NCI-H2107 (cell line): Measurements from ENCODE around the gene DNAJC5.
A peak's percentile ranks its signal among the peaks of the same experiment; 100 is the strongest.
"Not testable (repeated sequence)": the region's sequence is repeated elsewhere in the genome, so short reads cannot be mapped to it uniquely, and the experiment has no call there.

Source experiments
- DNase-seq: peaks from one replicate; lab custom pipeline; 2025; lab: John Stamatoyannopoulos, UW

Gene DNAJC5

DNA sequence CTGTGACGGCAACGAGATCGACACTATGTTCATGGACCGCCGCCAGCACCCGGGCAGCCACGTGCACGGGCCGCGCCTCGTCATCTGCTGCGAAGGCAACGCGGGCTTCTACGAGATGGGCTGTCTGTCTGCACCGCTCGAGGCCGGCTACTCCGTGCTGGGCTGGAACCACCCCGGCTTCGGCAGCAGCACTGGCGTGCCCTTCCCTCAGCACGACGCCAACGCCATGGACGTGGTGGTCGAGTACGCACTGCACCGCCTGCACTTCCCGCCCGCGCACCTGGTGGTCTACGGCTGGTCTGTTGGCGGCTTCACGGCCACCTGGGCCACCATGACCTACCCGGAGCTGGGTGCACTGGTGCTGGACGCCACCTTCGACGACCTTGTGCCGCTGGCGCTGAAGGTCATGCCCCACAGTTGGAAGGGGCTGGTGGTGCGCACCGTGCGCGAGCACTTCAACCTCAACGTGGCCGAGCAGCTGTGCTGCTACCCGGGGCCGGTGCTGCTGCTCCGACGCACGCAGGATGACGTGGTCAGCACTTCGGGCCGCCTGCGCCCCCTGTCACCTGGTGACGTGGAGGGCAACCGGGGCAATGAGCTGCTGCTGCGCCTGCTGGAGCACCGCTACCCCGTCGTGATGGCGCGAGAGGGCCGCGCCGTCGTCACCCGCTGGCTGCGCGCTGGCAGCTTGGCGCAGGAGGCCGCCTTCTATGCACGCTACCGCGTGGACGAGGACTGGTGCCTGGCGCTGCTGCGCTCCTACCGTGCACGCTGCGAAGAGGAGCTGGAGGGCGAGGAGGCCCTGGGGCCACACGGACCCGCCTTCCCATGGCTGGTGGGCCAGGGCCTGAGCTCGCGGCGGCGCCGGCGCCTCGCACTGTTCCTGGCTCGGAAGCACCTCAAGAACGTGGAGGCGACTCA lies 32.7 kb upstream of the DNAJC5 start:
- no peak for DNase-seq

DNA sequence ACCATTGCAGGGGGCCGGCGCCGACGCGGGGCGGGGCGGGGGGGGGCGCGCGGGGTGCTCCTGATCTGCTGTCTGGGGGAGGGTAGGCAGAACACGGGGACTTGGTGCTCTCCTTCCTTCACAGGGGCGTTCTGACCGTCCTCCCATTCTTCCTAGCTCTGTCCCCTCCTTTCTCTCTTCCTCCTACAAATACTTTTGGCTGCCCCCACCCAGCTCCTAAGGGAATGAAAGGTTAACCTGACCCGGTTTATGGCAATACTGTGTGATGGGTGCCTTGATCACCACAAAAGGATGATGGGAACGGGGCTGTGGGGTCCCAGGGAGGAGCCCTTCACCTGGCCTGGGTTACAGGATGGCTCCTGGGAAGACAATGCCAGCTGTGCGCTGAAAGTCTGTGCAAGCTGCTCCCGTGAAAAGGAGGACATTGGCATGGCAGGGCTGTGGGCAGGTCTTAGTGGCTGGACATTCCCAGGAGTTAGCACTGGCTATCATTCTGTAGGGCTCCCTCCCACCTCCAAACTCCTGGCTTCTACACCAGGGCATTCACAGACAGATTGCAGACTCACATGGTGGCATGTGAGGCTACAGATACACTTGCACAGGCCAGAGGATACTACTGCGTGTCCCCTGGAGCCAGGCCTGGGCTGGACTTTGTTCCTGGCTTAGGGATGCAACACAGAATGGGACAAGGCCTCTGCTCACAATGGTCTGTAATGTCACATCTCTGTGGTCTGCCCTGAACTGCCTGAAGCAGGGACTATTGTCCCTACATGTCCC lies 31.7 kb upstream of the DNAJC5 start:
- DNase-seq, result no peak

GRCh38 chr20:63863798-63864544 lies 31.0 kb upstream of the DNAJC5 start:
- peak; percentile 61 for DNase-seq

DNA sequence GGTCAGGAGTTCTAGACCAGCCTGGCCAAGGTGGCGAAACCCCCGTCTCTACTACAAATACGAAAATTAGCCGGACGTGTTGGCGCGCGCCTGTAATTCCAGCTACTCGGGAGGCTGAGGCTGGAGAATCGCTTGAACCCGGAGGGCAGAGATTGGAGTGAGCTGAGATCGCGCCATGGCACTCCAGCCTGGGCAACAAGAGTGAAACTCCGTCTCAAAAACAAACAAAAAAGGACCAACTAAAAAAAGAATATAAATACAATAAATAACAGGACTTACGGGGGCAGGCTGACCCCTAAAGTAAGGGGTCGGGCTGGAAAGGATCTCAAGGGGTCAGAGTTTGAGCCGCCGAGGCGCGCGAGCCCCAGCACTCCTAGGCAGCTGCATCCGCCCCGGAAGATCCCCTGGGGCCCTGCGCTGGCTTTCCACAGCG lies 30.4 kb upstream of the DNAJC5 start:
- no peak for DNase-seq

DNA sequence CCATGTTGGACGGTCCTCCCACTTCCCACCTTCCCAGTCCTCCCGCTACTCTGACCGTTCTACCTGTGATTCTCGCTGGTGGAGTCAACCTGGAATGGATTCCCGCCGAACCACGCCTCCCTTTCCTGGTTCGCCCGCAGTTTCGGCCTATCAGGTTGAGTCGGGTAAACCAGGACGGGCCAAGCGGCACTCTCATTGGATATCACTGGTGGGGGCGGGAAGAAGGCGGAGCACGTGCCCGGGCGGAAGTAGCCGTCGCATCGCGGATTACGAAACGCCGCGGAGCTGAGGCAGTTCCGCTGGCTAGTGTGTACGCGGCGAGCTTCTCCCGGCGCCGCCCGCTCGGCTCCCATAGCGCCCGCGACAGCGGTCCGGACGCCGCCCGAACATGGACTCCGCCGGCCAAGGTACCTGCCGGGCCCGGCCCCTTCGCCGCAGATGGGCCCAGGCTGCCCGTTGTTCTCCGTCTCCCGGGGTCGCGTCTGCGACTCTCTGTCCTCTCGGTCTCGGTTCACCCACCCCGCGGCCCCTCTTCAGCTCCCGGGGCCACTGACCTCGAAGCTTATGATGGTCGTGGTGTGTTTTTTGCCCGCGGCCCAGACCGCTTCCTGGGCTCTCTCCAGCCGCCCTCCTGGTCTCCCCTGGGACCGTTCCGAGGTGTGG lies 29.8 kb upstream of the DNAJC5 start, which contains the start of gene TPD52L2:
Gene TPD52L2 (plus strand): TSS at position 293 of the 663 bp plus-strand sequence. CDS start 96 bp downstream, at position 389.
- peak; percentile 98 for DNase-seq

- not testable (repeated sequence) for DNase-seq
Observed at GRCh38 chr20:63867042-63867441, 27.9 kb upstream of the DNAJC5 start.

GRCh38 chr20:63868264-63868663 lies 26.7 kb upstream of the DNAJC5 start:
- no peak for DNase-seq

DNA sequence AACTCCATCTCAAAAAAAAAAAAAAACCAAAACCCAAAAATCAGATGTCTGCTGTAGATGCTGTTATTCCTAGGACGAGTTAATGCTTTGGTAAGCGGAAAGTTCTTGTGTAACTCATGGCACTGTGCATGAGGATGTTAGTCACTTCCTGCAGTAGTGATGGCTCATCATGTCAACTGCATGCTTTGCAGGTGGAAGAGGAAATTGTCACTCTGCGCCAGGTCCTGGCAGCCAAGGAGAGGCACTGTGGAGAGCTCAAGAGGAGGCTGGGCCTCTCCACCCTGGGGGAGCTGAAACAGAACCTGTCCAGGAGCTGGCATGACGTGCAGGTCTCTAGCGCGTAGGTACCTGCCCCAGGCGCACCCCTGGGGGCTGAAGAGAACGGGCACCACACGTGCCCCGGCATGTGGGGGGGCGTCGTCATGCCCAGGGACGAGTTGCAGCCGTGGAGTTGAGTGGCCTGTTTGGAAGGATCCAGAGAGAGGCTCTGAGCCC lies 21.4 kb upstream of the DNAJC5 start:
- DNase-seq, result no peak

- not testable (repeated sequence) for DNase-seq
Observed at GRCh38 chr20:63874241-63874640, 20.7 kb upstream of the DNAJC5 start.

- DNase-seq, result no peak
Observed at GRCh38 chr20:63876489-63877036, 18.4 kb upstream of the DNAJC5 start.

GRCh38 chr20:63877755-63878470 lies 17.0 kb upstream of the DNAJC5 start:
- no peak for DNase-seq

GRCh38 chr20:63878899-63879663 lies 15.8 kb upstream of the DNAJC5 start:
- no peak for DNase-seq

DNA sequence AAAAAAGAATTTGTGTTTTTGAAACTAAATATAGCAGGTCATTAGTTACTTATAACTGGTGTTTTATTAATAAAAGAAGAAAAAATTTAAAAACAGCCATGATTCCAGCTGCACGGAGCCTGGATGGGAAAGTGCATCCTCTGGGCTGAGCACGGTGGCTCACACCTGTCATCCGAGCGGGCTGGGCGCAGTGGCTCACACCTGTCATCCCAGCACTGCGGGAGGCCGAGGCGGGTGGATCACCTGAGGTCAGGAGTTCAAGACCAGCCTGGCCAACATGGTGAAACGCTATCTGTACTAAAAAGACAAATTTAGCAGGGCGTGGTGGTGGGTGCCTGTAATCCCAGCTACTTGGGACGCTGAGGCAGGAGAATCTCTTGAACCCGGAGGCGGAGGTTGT lies 14.0 kb upstream of the DNAJC5 start:
- not testable (repeated sequence) for DNase-seq

- DNase-seq, result no peak
Observed at GRCh38 chr20:63881451-63882226, 13.3 kb upstream of the DNAJC5 start.

- DNase-seq, result no peak
Observed at GRCh38 chr20:63882257-63883200, 12.4 kb upstream of the DNAJC5 start.

DNA sequence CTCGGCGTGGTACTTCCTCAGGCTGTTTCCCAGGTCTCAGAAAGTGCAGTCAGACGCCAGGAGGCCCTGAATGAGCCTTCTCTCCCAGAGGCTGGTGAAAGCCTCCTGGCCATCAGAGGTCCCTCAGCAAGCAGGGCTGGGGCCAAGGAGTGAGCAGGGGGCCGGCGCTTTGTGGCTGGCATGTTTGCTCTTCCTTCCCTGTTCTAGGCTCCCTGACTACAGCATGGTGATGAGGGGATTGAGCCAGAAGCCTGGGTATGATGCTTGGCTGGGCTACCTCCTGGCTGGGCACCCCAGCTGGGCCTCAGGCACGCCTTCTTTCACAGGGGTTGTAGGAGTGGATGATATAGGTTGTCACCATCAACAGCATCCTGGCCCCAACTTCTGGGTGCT lies 11.7 kb upstream of the DNAJC5 start:
- no peak for DNase-seq

DNA sequence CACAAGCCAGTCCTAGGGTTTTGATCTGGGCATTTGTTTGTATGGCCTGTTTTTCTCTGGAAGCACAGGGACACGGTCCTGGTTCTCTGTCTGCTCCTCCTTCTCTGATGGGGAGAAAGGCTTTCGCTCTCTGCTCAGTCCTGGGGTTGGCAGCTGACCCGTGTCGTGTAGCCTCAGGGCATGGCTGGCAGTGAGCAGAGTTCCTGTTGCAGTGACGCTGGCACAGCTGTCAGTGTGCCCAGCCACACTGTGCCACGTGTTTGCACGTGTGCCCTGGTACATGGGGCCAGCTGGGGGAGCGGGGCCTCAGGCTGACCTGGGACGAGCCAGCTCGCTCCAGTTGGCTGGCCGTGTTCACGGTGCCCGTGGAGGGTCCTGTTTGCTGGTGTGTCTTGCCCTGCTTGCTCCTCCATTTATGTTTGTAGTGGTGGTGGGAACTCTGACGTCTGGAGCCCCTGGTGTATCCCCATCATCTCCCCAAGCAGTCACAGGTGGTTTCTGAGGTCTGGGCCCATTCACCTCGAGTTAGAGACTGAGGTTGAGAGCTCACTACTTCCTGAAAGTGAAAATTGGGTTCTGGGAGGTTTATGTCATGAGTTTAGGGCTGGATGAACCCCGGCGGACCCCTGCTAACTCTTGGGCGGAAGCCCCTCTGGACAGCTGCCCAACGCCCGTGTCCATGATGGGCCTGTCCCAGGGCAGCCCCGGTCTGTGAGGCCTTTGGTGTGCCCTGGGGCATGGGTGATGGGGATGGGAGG lies 10.2 kb upstream of the DNAJC5 start:
- DNase-seq, result no peak
